Superior temporal gyrus (tissue), 1 donor: ENCODE data around the gene IARS2.
"Not testable (repeated sequence)": the region's sequence is repeated elsewhere in the genome, so short reads cannot be mapped to it uniquely, and the experiment has no call there.

Source experiments
- DNase-seq: peaks from one replicate; pipeline ENCODE4 v3.0.0-alpha.2; 2016; ENCODE audit errors: extremely low spot score

IARS2 gene

GRCh38 chr1:220094016-220094911 is at the start of gene IARS2:
Gene IARS2, plus strand, starts transcription at chr1:220094132. Its CDS starts 85 bp downstream, at chr1:220094217.
- peak; percentile 80 for DNase-seq

GRCh38 chr1:220044678-220045355 is 49.1 kb upstream of the IARS2 start:
- no peak for DNase-seq

DNA sequence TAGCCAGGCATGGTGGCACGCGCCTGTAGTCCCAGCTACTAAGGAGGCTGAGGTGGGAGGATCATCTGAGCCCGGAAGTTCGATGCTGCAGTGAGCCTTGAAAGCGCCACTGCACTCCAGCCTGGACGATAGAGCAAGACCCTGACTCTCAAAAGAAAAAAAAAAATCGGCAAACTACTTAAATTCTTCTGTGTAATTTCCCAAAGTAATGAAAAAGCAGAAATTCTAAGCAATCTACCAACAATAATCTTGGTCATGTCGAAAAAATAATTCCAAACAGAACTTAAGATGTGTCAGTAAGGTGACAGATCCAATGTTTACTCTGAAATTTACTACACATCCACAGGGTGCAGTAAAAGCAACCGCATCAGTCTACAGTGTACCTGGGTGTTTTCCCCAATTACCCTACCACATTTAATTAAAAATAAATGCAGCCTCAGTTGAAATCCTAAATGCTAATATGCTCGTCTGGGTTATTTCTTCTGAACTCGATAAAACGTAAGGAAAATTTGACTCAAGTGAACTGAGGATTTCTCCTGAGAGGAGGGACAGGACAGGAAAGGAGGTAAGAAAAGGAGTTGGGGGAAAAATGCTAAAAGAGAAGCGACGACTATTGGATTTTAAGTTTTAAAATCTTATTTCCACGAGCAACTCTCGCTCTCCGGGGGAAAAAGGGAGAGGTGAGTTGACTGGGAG is 48.4 kb upstream of the IARS2 start:
- DNase-seq: peak; percentile 50

- peak; percentile 95 for DNase-seq
These were observed 47.6 kb upstream of the IARS2 start, which contains the start of gene EPRS1 for GRCh38 chr1:220046052-220046930. Gene EPRS1, minus strand, starts transcription at chr1:220046505. Its CDS starts 117 bp downstream, at chr1:220046388.

- no peak for DNase-seq
These were observed 37.6 kb upstream of the IARS2 start for GRCh38 chr1:220056374-220056773.

DNA sequence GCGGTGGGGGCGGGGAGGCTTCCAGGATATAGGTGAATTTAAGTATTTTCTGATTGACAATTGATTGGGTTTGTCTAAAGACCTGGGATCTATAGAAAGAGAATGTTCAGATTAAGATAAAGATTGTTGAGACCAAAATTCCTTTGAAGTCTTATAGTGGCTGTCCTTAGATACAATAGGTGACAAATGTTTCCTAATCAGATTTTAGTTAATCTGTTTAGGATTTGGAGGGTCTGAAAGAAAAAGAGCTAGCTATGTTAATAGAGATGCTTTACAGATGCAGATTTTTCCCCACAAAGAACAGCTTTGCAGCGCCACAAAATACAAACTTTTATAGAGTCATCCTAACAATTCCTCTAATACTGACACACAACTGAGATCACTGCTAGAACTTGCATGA is 33.1 kb upstream of the IARS2 start:
- no peak for DNase-seq

DNA sequence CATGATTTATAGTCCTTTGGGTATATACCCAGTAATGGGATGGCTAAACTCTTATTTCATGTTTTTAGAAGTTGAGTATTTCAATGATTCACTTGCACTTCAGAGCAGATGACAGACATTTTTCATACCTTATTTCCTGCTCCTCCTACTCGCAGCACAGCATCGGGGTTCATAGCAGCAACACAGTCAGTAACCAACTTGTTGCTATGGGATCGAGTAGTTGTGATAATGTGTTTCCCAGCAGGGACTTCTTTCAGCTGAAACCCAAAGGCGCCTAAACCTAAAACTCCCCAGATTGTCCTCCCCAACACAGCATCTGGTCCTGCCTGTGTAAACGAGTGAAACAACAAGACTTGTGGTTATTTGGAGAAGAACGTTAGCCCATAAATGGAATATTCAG is 31.3 kb upstream of the IARS2 start:
- no peak for DNase-seq

GRCh38 chr1:220067269-220068204 is 26.4 kb upstream of the IARS2 start:
- DNase-seq: no peak

DNA sequence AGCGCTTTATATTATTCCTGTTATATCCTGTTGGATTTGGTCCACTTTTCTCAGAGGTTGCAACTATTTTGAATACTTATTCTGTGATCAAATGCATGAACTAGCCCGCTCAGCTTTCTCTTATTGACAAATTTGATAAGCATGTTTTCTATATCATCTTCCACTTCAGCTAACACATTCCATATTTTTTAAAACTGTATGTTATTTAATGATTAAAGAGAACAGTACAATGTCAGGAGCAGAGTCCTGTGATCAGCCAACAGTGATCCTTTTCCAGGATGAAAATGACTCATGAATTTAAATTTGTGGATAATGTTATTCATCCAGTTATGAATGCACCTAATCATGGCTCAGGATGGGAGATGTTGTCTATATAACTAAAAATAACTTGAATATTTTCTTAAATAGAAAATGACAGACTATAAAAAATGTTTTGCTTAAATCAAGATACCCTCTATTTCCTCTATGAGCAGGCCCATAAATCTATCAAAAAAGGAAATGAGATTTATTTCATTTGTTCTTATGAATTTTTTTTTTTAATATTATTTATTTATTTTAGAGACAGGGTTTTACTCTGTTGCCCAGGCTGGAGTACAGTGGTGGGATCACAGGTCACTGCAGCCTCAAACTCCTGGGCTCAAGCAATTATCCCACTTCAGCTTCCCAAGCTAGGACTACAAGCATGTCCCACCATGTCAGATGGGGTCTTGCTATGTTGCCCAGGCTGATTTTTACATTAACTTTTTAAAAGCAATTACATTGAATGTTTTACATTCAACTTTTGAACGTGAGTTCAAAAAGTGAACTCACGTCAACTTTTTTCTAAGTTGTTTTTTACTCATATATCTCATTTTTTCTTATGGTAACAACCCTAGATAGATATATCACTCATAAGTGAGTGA is 16.8 kb upstream of the IARS2 start:
- peak; percentile 5 for DNase-seq

DNA sequence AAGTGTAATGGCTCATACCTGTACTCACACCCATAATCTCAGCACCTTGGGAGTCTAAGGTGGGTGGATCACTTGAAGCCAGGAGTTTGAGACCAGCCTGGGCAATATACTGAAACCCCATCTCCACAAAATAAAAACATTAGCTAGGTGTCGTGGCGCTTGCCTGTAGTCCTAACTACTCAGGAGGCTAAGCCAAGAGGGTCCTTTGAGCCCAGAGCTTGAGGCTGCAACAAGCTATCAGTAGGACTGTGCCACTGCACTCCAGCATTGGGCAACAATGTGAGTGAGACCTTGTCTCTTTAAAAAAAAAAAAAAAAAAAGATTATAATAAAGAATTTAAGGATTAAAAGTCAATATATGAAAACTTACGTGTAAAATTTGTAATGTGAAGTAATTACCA is 16.0 kb upstream of the IARS2 start:
- DNase-seq: no peak

- DNase-seq: no peak
These were observed 9.5 kb upstream of the IARS2 start for GRCh38 chr1:220084460-220084859.

GRCh38 chr1:220086261-220086686 is 7.7 kb upstream of the IARS2 start:
- not testable (repeated sequence) for DNase-seq

DNA sequence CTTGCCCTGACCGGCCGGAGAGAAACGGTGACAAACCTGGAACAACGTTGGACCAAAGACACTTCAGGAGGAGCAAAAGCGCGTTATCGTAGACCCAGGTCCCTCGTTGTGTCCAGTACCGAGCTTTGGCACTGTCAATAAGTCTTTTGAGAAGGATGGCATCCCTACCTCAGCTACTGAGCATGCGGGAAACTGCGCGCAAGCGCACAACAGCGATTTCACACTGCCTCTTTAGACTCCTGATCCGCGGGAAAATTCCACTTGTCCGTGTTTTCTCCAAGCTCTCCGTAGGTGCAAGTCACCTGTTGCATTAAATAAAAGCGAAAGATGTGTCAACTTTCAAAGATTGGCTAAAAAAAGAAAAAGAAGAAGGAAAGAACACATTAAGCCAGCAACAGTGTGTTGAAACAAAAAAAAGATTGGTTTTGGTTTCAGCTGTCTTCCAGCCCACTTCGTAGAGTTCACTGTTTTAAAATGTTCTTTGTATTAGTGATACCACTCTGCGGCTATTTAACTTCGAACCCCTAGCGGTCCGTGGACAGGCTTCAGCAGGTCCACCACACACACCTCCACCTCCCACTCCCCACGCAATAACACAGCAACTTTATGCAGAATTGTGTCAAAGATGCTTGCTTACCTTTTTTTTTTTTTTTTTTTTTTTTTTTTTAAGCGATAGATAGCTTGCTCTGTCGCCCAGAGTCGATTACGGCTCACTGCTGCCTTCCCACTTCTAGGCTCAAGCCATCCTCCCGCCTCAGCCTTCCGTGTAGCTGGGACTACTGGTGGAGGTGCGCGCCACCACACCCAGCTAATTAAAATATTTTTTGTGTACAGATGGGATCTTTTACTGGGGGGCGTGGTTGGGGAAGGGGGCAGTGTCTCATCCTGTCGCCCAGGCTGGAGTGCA is 4.0 kb upstream of the IARS2 start, which contains the start of gene BPNT1:
BPNT1 (minus strand) TSS at position 139 of the 907 bp plus-strand sequence. CDS start 9,942 bp downstream, outside the sequence.
- peak; percentile 99 for DNase-seq

DNA sequence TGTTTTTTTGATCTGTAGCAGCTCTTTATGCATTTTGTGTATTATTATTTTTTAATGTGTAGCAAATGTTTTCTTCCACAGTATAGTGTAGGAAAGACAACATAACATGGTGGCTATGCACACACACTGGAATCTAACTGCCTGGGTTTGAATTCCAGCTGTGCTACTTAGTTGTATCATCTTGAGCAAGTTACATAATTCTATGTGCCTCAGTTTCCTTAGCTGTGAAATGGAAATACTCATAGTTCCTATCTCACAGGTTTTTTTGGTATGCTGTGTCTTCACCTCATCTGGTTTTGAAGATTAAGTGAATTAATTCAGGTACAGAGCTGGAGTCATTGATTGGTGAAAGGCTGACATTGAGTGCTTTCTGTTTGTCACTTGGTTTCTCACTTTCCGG is 1.2 kb upstream of the IARS2 start:
- DNase-seq: peak; percentile 5

GRCh38 chr1:220093361-220094015 is 444 bp upstream of the IARS2 start:
- peak; percentile 74 for DNase-seq

GRCh38 chr1:220099826-220100225 is 5.9 kb downstream of the IARS2 start:
- DNase-seq: no peak

DNA sequence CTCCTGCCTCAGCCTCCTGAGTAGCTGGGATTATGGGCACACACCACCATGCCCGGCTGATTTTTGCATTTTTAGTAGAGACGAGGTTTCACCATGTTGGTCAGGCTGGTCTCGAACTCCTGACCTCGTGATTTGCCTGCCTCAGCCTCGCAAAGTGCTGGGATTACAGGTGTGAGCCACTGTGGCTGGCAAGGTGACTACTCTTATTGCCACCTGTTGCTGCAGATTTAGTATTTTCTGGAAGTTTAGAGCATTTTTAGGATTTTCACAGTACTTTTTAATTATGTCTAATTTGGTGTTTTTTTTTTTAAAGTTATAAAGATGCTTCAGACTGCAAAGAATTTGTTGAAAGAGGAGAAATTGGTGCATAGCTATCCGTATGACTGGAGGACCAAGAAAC is 16.5 kb downstream of the IARS2 start:
- not testable (repeated sequence) for DNase-seq
